HG03342 (cell line): Measurements from ENCODE around the gene ADAM19.

ENCODE experiments used
- ATAC-seq: cut with Tn5 transposase; IDR thresholded peaks from one replicate; pipeline ENCODE4 v1.9.1; 2021; ENCODE audit warnings: mild to moderate bottlenecking, moderate library complexity; ENCODE audit not compliant: unreplicated experiment

Gene ADAM19

GRCh38 chr5:157543825-157544622 is 31.6 kb downstream of the ADAM19 start:
- no peak for ATAC-seq

- no peak for ATAC-seq
Measured at GRCh38 chr5:157542282-157543000, 33.1 kb downstream of the ADAM19 start.

- ATAC-seq = peak; percentile 13
Measured at GRCh38 chr5:157541447-157542118, 34.0 kb downstream of the ADAM19 start.

- ATAC-seq = peak; percentile 94
Measured at GRCh38 chr5:157540707-157541446, 34.7 kb downstream of the ADAM19 start.

GRCh38 chr5:157540124-157540523 is 35.5 kb downstream of the ADAM19 start:
- no peak for ATAC-seq

- no peak for ATAC-seq
Measured at GRCh38 chr5:157539503-157540022, 36.0 kb downstream of the ADAM19 start.

GRCh38 chr5:157538311-157538710 is 37.3 kb downstream of the ADAM19 start:
- no peak for ATAC-seq

GRCh38 chr5:157535042-157535865 is 40.3 kb downstream of the ADAM19 start:
- no peak for ATAC-seq

- no peak for ATAC-seq
Measured at GRCh38 chr5:157533011-157533481, 42.5 kb downstream of the ADAM19 start.

- ATAC-seq = no peak
Measured at GRCh38 chr5:157532022-157532421, 43.6 kb downstream of the ADAM19 start.

- no peak for ATAC-seq
Measured at GRCh38 chr5:157530226-157530972, 45.2 kb downstream of the ADAM19 start.

GRCh38 chr5:157529002-157529401 is 46.6 kb downstream of the ADAM19 start:
- no peak for ATAC-seq

- no peak for ATAC-seq
Measured at GRCh38 chr5:157528036-157528632, 47.4 kb downstream of the ADAM19 start.

GRCh38 chr5:157524887-157525286 is 50.7 kb downstream of the ADAM19 start:
- ATAC-seq = no peak

GRCh38 chr5:157523976-157524375 is 51.6 kb downstream of the ADAM19 start:
- no peak for ATAC-seq

GRCh38 chr5:157521704-157522029 is 53.9 kb downstream of the ADAM19 start:
- no peak for ATAC-seq

- ATAC-seq = no peak
Measured at GRCh38 chr5:157520911-157521703, 54.5 kb downstream of the ADAM19 start.
